ENCODE measurements around the gene CTDSP1. TPM values are rescaled to one million over a fixed set of nuclear protein-coding genes. Genes with fewer than 3 reads are reported as not detected.

Gene CTDSP1
- total and polyA plus RNA-seq, 9 donors: 38.6 to 211 (median 158) TPM

GRCh38 chr2:218375212-218375611 is 24.5 kb upstream of the CTDSP1 start:
- H3K27ac ChIP-seq: no peak overlapping the region
- no peaks in the 10 kb centered on the region for H3K9me3 ChIP-seq
- H3K27me3 ChIP-seq: no peaks in the 10 kb centered on the region
- DNase-seq: no peak
- TF ChIP-seq EP300 (IDR thresholded peaks at IDR 0.05): no peak
- no peak for TF ChIP-seq POLR2A (IDR thresholded peaks at IDR 0.05)
- no peak for TF ChIP-seq CTCF (IDR thresholded peaks at IDR 0.05)
- H3K4me1 ChIP-seq (ENCODE audit: insufficient read depth): no peaks in the 10 kb centered on the region
- H3K4me3 ChIP-seq: no peak overlapping the region
- H3K36me3 ChIP-seq: no peaks in the 10 kb centered on the region
- WGBS, 3 donors: 1 to 5% (median 3%) methylated on average over 2 of the region's 2 CpGs
- intact Hi-C loops (cut with DNase I): no loop called here

DNA sequence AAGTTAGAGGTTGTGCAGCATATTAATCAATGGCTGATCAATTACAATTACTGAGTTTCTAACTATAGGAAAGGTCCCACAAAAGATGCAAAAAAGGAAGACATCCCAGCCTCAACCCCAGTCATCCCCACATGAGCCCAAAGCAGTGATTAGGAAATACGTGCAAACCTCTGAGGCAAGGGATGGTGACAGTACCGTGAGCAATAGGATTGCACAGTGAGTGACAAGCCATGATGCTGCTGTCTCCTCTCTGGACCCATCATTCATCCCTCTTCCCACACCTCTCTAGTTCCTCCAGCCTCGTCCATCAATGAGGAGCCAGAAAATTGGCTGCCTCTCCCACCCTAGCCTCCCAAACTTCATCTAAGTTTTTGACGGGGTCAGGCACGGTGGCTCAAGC is 21.6 kb upstream of the CTDSP1 start:
- intact Hi-C loops (cut with DNase I): no loop called here
- 83 to 91% (median 88%) methylated on average over 5 of the region's 5 CpGs for WGBS, 3 donors
- no peaks in the 10 kb centered on the region for H3K9me3 ChIP-seq
- H3K36me3 ChIP-seq: no peaks in the 10 kb centered on the region
- H3K27ac ChIP-seq: no peak overlapping the region
- no peaks in the 10 kb centered on the region for H3K4me1 ChIP-seq (ENCODE audit: insufficient read depth)
- H3K27me3 ChIP-seq: no peaks in the 10 kb centered on the region
- no peak for DNase-seq
- no peak overlapping the region for H3K4me3 ChIP-seq
- TF ChIP-seq EP300 (IDR thresholded peaks at IDR 0.05) (no peak), CTCF (IDR thresholded peaks at IDR 0.05) (no peak), POLR2A (IDR thresholded peaks at IDR 0.05) (no peak)

DNA sequence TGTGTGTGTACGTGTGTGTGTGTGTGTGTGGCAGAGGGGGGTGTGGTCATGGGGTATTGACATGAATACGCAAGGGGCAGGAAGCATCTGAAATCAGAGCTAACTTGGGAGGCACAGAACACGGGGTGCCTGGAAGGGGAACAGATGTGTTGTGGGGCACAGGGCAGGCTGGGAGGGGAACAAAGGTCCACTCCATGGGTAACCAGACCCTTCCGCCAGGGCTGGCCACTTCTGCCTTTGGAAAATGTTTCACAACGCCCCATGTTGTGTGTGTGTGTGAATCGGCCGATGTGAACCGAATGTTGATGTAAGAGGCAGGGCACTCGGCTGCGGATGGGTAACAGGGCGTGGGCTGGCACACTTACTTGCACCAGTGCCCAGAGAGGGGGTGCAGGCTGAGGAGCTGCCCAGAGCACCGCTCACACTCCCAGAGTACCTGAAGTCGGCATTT is 17.7 kb upstream of the CTDSP1 start, which contains the start of gene SLC11A1:
Gene SLC11A1, plus strand, starts transcription at position 358 of the 451 bp plus-strand sequence. CDS start 96 bp downstream, outside the sequence.
- intact Hi-C loops (cut with DNase I): no loop called here
- no peaks in the 10 kb centered on the region for H3K27me3 ChIP-seq
- TF ChIP-seq EP300 (IDR thresholded peaks at IDR 0.05) (no peak), POLR2A (IDR thresholded peaks at IDR 0.05) (peak; percentile 7)
- no peak within 1 kb of the TSS for H3K27ac ChIP-seq
- H3K36me3 ChIP-seq: no peaks in the 10 kb centered on the region
- DNase-seq: peak in 1 of 5 donors; percentile 21
- H3K4me1 ChIP-seq (ENCODE audit: insufficient read depth): peaks cover under 1% of the 10 kb centered on the region
- H3K4me3 ChIP-seq: no peak within 1 kb of the TSS
- H3K9me3 ChIP-seq: no peaks in the 10 kb centered on the region
- 83 to 89% (median 83%) methylated on average over 13 of the region's 13 CpGs for WGBS, 3 donors

DNA sequence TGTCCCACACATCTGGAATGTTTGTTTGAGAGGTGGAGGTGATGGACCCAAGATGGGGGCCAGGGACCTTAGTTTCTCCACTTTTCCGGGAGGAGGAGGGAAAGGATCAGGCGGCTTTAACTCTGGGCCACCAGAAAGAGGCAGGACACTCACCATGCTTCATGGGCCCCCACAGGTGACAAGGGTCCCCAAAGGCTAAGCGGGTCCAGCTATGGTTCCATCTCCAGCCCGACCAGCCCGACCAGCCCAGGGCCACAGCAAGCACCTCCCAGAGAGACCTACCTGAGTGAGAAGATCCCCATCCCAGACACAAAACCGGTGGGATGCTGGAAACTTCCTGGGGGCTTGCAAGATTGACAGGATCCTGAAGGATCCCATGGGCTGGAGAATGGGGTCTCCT is 16.9 kb upstream of the CTDSP1 start:
- TF ChIP-seq CTCF (IDR thresholded peaks at IDR 0.05) (no peak), POLR2A (IDR thresholded peaks at IDR 0.05) (no peak), EP300 (IDR thresholded peaks at IDR 0.05) (no peak)
- Histone ChIP-seq H3K27ac (no peak overlapping the region), H3K4me1 (ENCODE audit: insufficient read depth) (peaks cover 3% of the 10 kb centered on the region), H3K9me3 (no peaks in the 10 kb centered on the region), H3K4me3 (no peak overlapping the region), H3K36me3 (no peaks in the 10 kb centered on the region), H3K27me3 (no peaks in the 10 kb centered on the region)
- DNase-seq: no peak
- WGBS, 3 donors: 94 to 95% (median 94%) methylated on average over 6 of the region's 6 CpGs
- intact Hi-C loops (cut with DNase I): no loop called here

- TF ChIP-seq CTCF (IDR thresholded peaks at IDR 0.05) (no peak), POLR2A (IDR thresholded peaks at IDR 0.05) (no peak), EP300 (IDR thresholded peaks at IDR 0.05) (no peak)
- Histone ChIP-seq H3K4me3 (no peak overlapping the region), H3K9me3 (no peaks in the 10 kb centered on the region), H3K27ac (no peak overlapping the region), H3K4me1 (ENCODE audit: insufficient read depth) (peaks cover 3% of the 10 kb centered on the region), H3K27me3 (no peaks in the 10 kb centered on the region), H3K36me3 (no peaks in the 10 kb centered on the region)
- intact Hi-C loops (cut with DNase I): no loop called here
- 87 to 89% (median 88%) methylated on average over 10 of the region's 10 CpGs for WGBS, 3 donors
- DNase-seq: peak in 1 of 5 donors; percentile 21
Measured at GRCh38 chr2:218383892-218384519, 15.7 kb upstream of the CTDSP1 start.

All from ovary (tissue), 9 donors.